ENCODE results near the gene ECHDC3. TPM values are rescaled to one million over a fixed set of nuclear protein-coding genes. Genes with fewer than 3 reads are reported as not detected.

Gene ECHDC3
- total and polyA plus RNA-seq, 2 of the 13 experiments (the other 11 are each of a cell fraction or from before 2014, with no cell fraction given): not detected

- TF ChIP-seq RNF219 (CRISPR knock-in tag; IDR thresholded peaks at IDR 0.05): no peak
- TF ChIP-seq ZNF780A (CRISPR knock-in tag; IDR thresholded peaks at IDR 0.05): no peak
- 0 out of 2 replicates have a peak, but pooled peaks have one; percentile 51 for TF ChIP-seq AKAP8 (CRISPR knock-in tag; IDR thresholded peaks at IDR 0.05)
- 0 out of 2 replicates have a peak, but pooled peaks have one; percentile 23 for TF ChIP-seq KDM3A (CRISPR knock-in tag; IDR thresholded peaks at IDR 0.05; ENCODE audit: low read depth)
- TF ChIP-seq JARID2 (CRISPR knock-in tag; IDR thresholded peaks at IDR 0.05; ENCODE audit: insufficient replicate concordance): peak; percentile 30
- TF ChIP-seq ZNF816 (CRISPR knock-in tag; IDR thresholded peaks at IDR 0.05; ENCODE audit: borderline replicate concordance): 0 out of 2 replicates have a peak, but pooled peaks have one; percentile 25
- TF ChIP-seq ZNF883 (CRISPR knock-in tag; IDR thresholded peaks at IDR 0.05; ENCODE audit: not compliant biosample characterization): peak; percentile 51
- TF ChIP-seq NR0B2 (CRISPR knock-in tag; IDR thresholded peaks at IDR 0.05): peak; percentile 67; the same call in 1 of the 2 replicates
- peak; percentile 64; the same call in 1 of the 2 replicates for TF ChIP-seq ARNTL (CRISPR knock-in tag; IDR thresholded peaks at IDR 0.05)
- 0 out of 2 replicates have a peak, but pooled peaks have one; percentile 21 for TF ChIP-seq BRD4 (CRISPR knock-in tag; IDR thresholded peaks at IDR 0.05)
- no peak for TF ChIP-seq FOXC1 (CRISPR knock-in tag; IDR thresholded peaks at IDR 0.05; ENCODE audit: borderline replicate concordance)
- no peak; the same call in 1 of the 2 replicates for TF ChIP-seq DPF2 (CRISPR knock-in tag; IDR thresholded peaks at IDR 0.05; ENCODE audit: borderline replicate concordance, low read depth)
- peak; percentile 74; the same call in 1 of the 2 replicates for TF ChIP-seq ZNF784 (CRISPR knock-in tag; IDR thresholded peaks at IDR 0.05; ENCODE audit: borderline replicate concordance)
- peak; percentile 96; the same call in 1 of the 2 replicates for TF ChIP-seq ZNF383 (CRISPR knock-in tag; IDR thresholded peaks at IDR 0.05; ENCODE audit: borderline replicate concordance)
- 0 out of 2 replicates have a peak, but pooled peaks have one; percentile 56 for TF ChIP-seq ZNF136 (CRISPR knock-in tag; IDR thresholded peaks at IDR 0.05; ENCODE audit: low read depth)
- peak; percentile 56 for TF ChIP-seq ELF1 (CRISPR knock-in tag; IDR thresholded peaks at IDR 0.05)
- no peak for TF ChIP-seq SNAPC5 (CRISPR knock-in tag; IDR thresholded peaks at IDR 0.05; ENCODE audit: borderline replicate concordance)
- TF ChIP-seq ELF3 (CRISPR knock-in tag; IDR thresholded peaks at IDR 0.05): peak; percentile 40; the same call in 1 of the 2 replicates
- TF ChIP-seq HDAC1 (CRISPR knock-in tag; IDR thresholded peaks at IDR 0.05): 0 out of 2 replicates have a peak, but pooled peaks have one; percentile 6
- peak; percentile 48; the same call in 1 of the 2 replicates for TF ChIP-seq CEBPG (CRISPR knock-in tag; IDR thresholded peaks at IDR 0.05)
- TF ChIP-seq ZZZ3 (CRISPR knock-in tag; IDR thresholded peaks at IDR 0.05; ENCODE audit: borderline replicate concordance): peak; percentile 57
- no peak for TF ChIP-seq E2F2 (CRISPR knock-in tag; IDR thresholded peaks at IDR 0.05; ENCODE audit: borderline replicate concordance)
Observed at GRCh38 chr10:11757821-11758463, 15.8 kb downstream of the ECHDC3 start (continued).

Measured in HepG2 (cell line).